HepG2 (cell line): ENCODE measurements around the gene TM4SF4. TPM values are rescaled to one million over a fixed set of nuclear protein-coding genes. Genes with fewer than 3 reads are reported as not detected.

Source experiments
- ATAC-seq: fragments of 200-7000 bp; cut with Tn5 transposase; 3 replicates; pipeline ENCODE4 v1.9.1; 2020; ENCODE audit warnings: mild to moderate bottlenecking, moderate library complexity
- BruUV-seq: library from RNA; stranded (reverse); fragments of 400-500 nt; replicated peaks from 2 replicates; lab custom pipeline; 2021; lab: Mats Ljungman, UMichigan
- CTCF ChIA-PET: fragments of 300-600 bp; formaldehyde crosslinking; extraction: SDS; loops from one replicate; lab custom pipeline; 2021; ENCODE audit warnings: low total read pairs, inconsistent platforms, low intra/inter-chr PET ratio; lab: Yijun Ruan, JAX
- POLR2A ChIA-PET: fragments of 350-600 bp; sonication (Branson Sonifier 250); formaldehyde crosslinking; loops from one replicate; lab custom pipeline; 2020; ENCODE audit warnings: antibody characterized with exemption, inconsistent platforms; lab: Yijun Ruan, JAX
- DNase-seq: peaks from one replicate; pipeline ENCODE4 v3.0.0-alpha.2; 2015; ENCODE audit warnings: low spot score
- FAIRE-seq: peaks from 3 replicates; lab custom pipeline; 2011; peaks lifted over from hg19 to GRCh38; lab: Jason Lieb, UNC
- H2AFZ ChIP-seq: one replicate; pipeline ENCODE4 v1.6.1; 2011; ENCODE audit warnings: low read length, inconsistent platforms
- H3K27ac ChIP-seq: fragments of 300-600 bp; 3 replicates; pipeline ENCODE4 v1.8.0; 2011; ENCODE audit warnings: mixed run types, mild to moderate bottlenecking, mixed read lengths, low read length, inconsistent platforms; ENCODE audit not compliant: insufficient read depth; ENCODE audit errors: extremely low read length
- H3K27me3 ChIP-seq, 2 experiments: fragments of 200-600 bp in 1 of 2; 2 replicates in 1 of 2; 3 replicates in 1 of 2; pipeline versions ENCODE4 v1.6.0 to v1.8.0; 2011; ENCODE audit warnings: low read length in 2 of 2, mild to moderate bottlenecking in 2 of 2, moderate library complexity in 2 of 2, inconsistent platforms in 1 of 2; ENCODE audit not compliant: insufficient read depth in 2 of 2, control insufficient read depth in 1 of 2
- H3K36me3 ChIP-seq, 2 experiments: fragments of 200-600 bp in 1 of 2; replicated peaks in 1 of 2; 2 replicates in 1 of 2; 3 replicates in 1 of 2; pipeline versions ENCODE4 v1.5.1 to v1.8.0; 2011; ENCODE audit warnings: low read length in 2 of 2, inconsistent platforms in 1 of 2; ENCODE audit not compliant: insufficient read depth in 2 of 2, control insufficient read depth in 1 of 2
- H3K4me1 ChIP-seq: 2 replicates; pipeline ENCODE4 v1.5.1; 2012; ENCODE audit warnings: low read length, inconsistent platforms; ENCODE audit not compliant: insufficient read depth
- H3K4me2 ChIP-seq: 2 replicates; pipeline ENCODE4 v1.6.0; 2011; ENCODE audit warnings: low read depth, low read length, inconsistent platforms
- H3K4me3 ChIP-seq, 3 experiments: fragments of 200-600 bp in 1 of 3; sonication (generic), shearing (Covaris generic) in 1 of 3; replicated peaks in 1 of 3; 2 replicates each; pipeline ENCODE4 v1.5.1; 2011 to 2016; ENCODE audit warnings: low read length in 3 of 3, inconsistent platforms in 2 of 3, low read depth in 2 of 3, mild to moderate bottlenecking in 2 of 3, control low read depth in 1 of 3, mixed read lengths in 1 of 3; ENCODE audit not compliant: insufficient read depth in 1 of 3
- H3K79me2 ChIP-seq: one replicate; pipeline ENCODE4 v1.6.1; 2011; ENCODE audit warnings: low read length, inconsistent platforms; ENCODE audit not compliant: insufficient read depth
- H3K9ac ChIP-seq: 2 replicates; pipeline ENCODE4 v1.6.0; 2011; ENCODE audit warnings: mild to moderate bottlenecking, low read depth, low read length, inconsistent platforms; ENCODE audit not compliant: insufficient read depth
- H3K9me3 ChIP-seq: 2 replicates; pipeline ENCODE4 v1.5.1; 2012; ENCODE audit warnings: mild to moderate bottlenecking, low read length
- H4K20me1 ChIP-seq: 2 replicates; pipeline ENCODE4 v1.6.0; 2011; ENCODE audit warnings: inconsistent platforms, mild to moderate bottlenecking, low read length, moderate library complexity; ENCODE audit not compliant: insufficient read depth
- ATF7 ChIP-seq, 2 experiments: fragments of 450-650 bp in 1 of 2; sonication (generic) in 1 of 2; formaldehyde crosslinking in 1 of 2; IDR thresholded peaks; 2 replicates each; pipeline versions ENCODE4 v1.4.0 to v1.6.1; 2016 to 2020; ENCODE audit warnings: antibody characterized with exemption in 1 of 2, mild to moderate bottlenecking in 1 of 2, missing genetic modification reagents in 1 of 2
- CREB1 ChIP-seq, 2 experiments: fragments of 450-650 bp in 1 of 2; IDR thresholded peaks; 2 replicates each; pipeline ENCODE4 v1.6.1; 2016 to 2017; ENCODE audit warnings: control low read depth in 1 of 2, mild to moderate bottlenecking in 1 of 2, missing compliant biosample characterization in 1 of 2, missing genetic modification characterization in 1 of 2
- DDIT3 ChIP-seq: sonication (generic); formaldehyde crosslinking; IDR thresholded peaks from 2 replicates; pipeline ENCODE4 v1.4.0; 2020; ENCODE audit warnings: mild to moderate bottlenecking, missing genetic modification reagents
- KMT2B ChIP-seq: IDR thresholded peaks from 2 replicates; pipeline ENCODE4 v1.6.1; 2016; ENCODE audit warnings: missing genetic modification reagents, missing compliant biosample characterization
- MAFG ChIP-seq: sonication (generic); formaldehyde crosslinking; IDR thresholded peaks from 2 replicates; pipeline ENCODE4 v1.5.1; 2020; ENCODE audit warnings: mild to moderate bottlenecking, missing genetic modification reagents
- PLRG1 ChIP-seq: fragments of 450-650 bp; conservative IDR thresholded peaks from 2 replicates; pipeline ENCODE4 v1.6.1; 2016
- ZBTB1 ChIP-seq: sonication (generic); formaldehyde crosslinking; IDR thresholded peaks from 2 replicates; pipeline ENCODE4 v1.4.0; 2020; ENCODE audit warnings: missing genetic modification reagents, borderline replicate concordance
- ZFY ChIP-seq: sonication (generic); formaldehyde crosslinking; IDR thresholded peaks from 2 replicates; pipeline ENCODE4 v1.4.0; 2020; ENCODE audit warnings: missing genetic modification reagents
- ZMYM3 ChIP-seq: sonication (generic); formaldehyde crosslinking; IDR thresholded peaks from 2 replicates; pipeline ENCODE4 v1.5.1; 2020; ENCODE audit warnings: mild to moderate bottlenecking, missing genetic modification reagents
- ZNF232 ChIP-seq: sonication (generic); formaldehyde crosslinking; IDR thresholded peaks from 2 replicates; pipeline ENCODE4 v1.4.0; 2020; ENCODE audit warnings: missing genetic modification reagents, borderline replicate concordance
- ZNF687 ChIP-seq: sonication (generic); formaldehyde crosslinking; IDR thresholded peaks from 2 replicates; pipeline ENCODE4 v1.5.1; 2020; ENCODE audit warnings: mild to moderate bottlenecking, missing genetic modification reagents, moderate library complexity
- WGBS: methylation state at CpG from one replicate; pipeline ENCODE4 v1.1.6; 2017; ENCODE audit warnings: low lambda C conversion rate; 5-methylcytosine and 5-hydroxymethylcytosine counted together
- in situ Hi-C: cut with HindIII; loops from 2 replicates; pipeline ENCODE4 v1.10.0; 2017; ENCODE audit warnings: low pct_unique_long_range_greater_than_20kb; ENCODE audit not compliant: extremely low pct_ligation_motif_present
- intact Hi-C: fragments of 100-400 bp; cut with micrococcal nuclease; formaldehyde crosslinking; loops from one replicate; pipeline ENCODE4 v1.10.0; 2022; ENCODE audit not compliant: unreplicated experiment
- polyA plus RNA-seq, 8 experiments: library from polyadenylated mRNA; depleted of rRNA in 3 of 8; stranded (reverse) in 7 of 8; unstranded in 1 of 8; fragments of >200 nt; fragmentation: Illumina TruSeq in 4 of 8; extraction: Trizol in 4 of 8; gene quantifications; 2 replicates each; pipeline versions ENCODE4 v1.2.1 to v1.2.3, GENCODE V29; 2011 to 2016; ENCODE audit warnings: low read depth in 4 of 8, missing spikeins in 1 of 8, mixed read lengths in 1 of 8; ENCODE audit not compliant: insufficient read depth in 1 of 8
- total RNA-seq, 5 experiments: library from RNA; depleted of rRNA; stranded (reverse); fragments of >200 nt; fragmentation: Illumina TruSeq; extraction: Trizol; gene quantifications; 2 replicates each; pipeline ENCODE4 v1.2.3, GENCODE V29; 2016; ENCODE audit warnings: low read depth in 1 of 5

TM4SF4 gene
- total and polyA plus RNA-seq, 2 of the 13 experiments (the other 11 are each of a cell fraction or from before 2014, with no cell fraction given): 0.63 to 0.95 TPM

DNA sequence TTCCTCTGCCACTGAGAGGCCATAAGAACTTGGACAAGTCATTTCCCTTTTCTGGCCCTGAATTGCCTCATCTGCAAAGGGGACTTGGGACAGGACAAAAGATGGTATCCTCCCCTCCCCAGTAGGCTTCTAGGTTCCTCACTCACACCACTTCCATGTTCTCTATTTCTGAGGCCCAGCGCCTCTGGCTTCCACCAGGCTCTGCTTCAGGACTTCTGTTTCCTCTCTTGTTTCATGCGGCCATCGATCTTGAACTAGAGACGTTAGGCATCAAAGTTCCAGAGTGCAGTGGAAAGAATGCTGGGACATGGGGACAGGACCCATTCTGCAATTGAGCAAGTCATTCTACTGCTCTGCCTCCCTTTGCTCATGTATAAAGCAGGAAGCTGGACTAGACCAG, 1.7 kb downstream of the TM4SF4 start:
- in situ Hi-C loops: loop anchor here (5.0 kb wide), 1 partner anchor 79 kb away; no protein-coding TSS in a partner anchor
- FAIRE-seq (no peak), ATAC-seq (no peak), DNase-seq (no peak)
- WGBS: 89% methylated on average over 4 of the region's 4 CpGs
- H3K4me2 ChIP-seq: no peak overlapping the region
- POLR2A ChIA-PET: interaction anchor here (4.9 kb wide), 1 partner anchor 90 kb away, joined by 24 read pairs; no protein-coding TSS in a partner anchor
- H3K4me3 ChIP-seq: no peak overlapping the region
- BruUV-seq: no TSS peak
- H2AFZ ChIP-seq: no peak overlapping the region
- no peak overlapping the region for H3K27ac ChIP-seq
- H4K20me1 ChIP-seq: no peaks in the 10 kb centered on the region
- peaks cover 44% of the 10 kb centered on the region for H3K4me1 ChIP-seq
- 0 out of 2 replicates have a peak, but pooled peaks have one; percentile 28 for TF ChIP-seq ZMYM3 (CRISPR knock-in tag)
- no peak for TF ChIP-seq ATF7 (IDR thresholded peaks at IDR 0.05)
- TF ChIP-seq ATF7 (CRISPR knock-in tag; IDR thresholded peaks at IDR 0.05): no peak
- CTCF ChIA-PET: no interaction called here
- no peaks in the 10 kb centered on the region for H3K79me2 ChIP-seq
- no peaks in the 10 kb centered on the region for H3K27me3 ChIP-seq
- intact Hi-C loops: loop anchor here (10.0 kb wide), 1 partner anchor 521 kb away; no protein-coding TSS in a partner anchor
- H3K9me3 ChIP-seq: no peaks in the 10 kb centered on the region
- no peak overlapping the region for H3K9ac ChIP-seq
- no peaks in the 10 kb centered on the region for H3K36me3 ChIP-seq

DNA sequence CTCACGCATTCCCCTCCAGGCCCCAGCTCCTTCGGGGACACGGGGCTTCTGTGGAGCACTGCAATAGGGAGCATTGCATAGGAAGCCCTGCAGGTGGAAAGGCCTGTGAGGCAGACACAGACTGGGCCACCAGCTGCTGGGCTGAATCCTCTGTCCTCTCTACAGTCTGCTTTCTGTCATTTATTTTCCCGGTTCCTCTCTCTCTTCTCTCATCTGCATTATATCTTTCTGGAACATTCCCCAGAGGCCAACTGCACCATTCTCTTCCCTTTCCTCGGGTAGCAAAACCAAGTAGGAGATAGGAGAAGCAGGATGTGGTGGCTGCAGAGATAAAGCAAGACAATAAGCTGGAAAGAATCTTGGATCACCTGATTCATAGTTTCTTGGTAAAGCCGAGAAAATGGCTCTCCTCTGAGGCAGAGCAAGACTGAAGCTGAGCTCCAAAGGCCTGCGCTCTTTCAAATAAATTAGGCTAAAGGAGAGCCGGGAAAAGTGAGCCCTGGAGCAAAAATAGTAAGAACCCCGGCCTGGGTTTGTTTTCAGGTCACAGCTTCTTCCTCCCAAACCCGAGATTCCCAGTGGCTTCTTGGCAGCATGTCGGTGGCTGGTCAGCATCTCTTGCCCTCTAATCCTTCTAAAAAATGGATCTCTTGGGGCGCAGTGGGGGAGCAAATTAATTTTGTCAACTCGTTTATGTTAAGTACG, 5.3 kb downstream of the TM4SF4 start:
- H3K27ac ChIP-seq: peak overlapping the region; percentile 48
- no peak overlapping the region for H3K4me2 ChIP-seq
- intact Hi-C loops (loop anchor here (1.0 to 10.0 kb wide), 6 partner anchors 86 to 525 kb away; no protein-coding TSS in a partner anchor), in situ Hi-C loops (loop anchor here (5.0 to 10.0 kb wide), 4 partner anchors 82 to 525 kb away; partner anchors contain the start of gene HPS3)
- peaks cover 29% of the 10 kb centered on the region for H3K4me1 ChIP-seq
- ATAC-seq: peak; percentile 95
- no TSS peak for BruUV-seq
- no peaks in the 10 kb centered on the region for H3K27me3 ChIP-seq
- no peak for FAIRE-seq
- no peak for DNase-seq
- H3K36me3 ChIP-seq: no peaks in the 10 kb centered on the region
- H3K4me3 ChIP-seq: no peak overlapping the region
- no peaks in the 10 kb centered on the region for H4K20me1 ChIP-seq
- WGBS: 86% methylated on average over 14 of the region's 14 CpGs
- H3K9me3 ChIP-seq: no peaks in the 10 kb centered on the region
- H3K9ac ChIP-seq: 0 out of 2 replicates have a peak overlapping the region, but pooled peaks have one; percentile 5
- no peaks in the 10 kb centered on the region for H3K79me2 ChIP-seq
- POLR2A ChIA-PET: interaction anchor here (0.7 to 2.7 kb wide), 8 partner anchors 79 to 125 kb away, joined by 3 to 13 read pairs (median 7); partner anchors contain the start of gene TM4SF1
- CTCF ChIA-PET: interaction anchor here (1.1 to 2.1 kb wide), 6 partner anchors 84 to 188 kb away, joined by 3 to 37 read pairs (median 4); no protein-coding TSS in a partner anchor
- no peak overlapping the region for H2AFZ ChIP-seq
- TF ChIP-seq ZFY (CRISPR knock-in tag): peak; percentile 29; the same call in 1 of the 2 replicates
- TF ChIP-seq MAFG (CRISPR knock-in tag): no peak
- TF ChIP-seq KMT2B (CRISPR knock-in tag): 0 out of 2 replicates have a peak, but pooled peaks have one; percentile 3
- TF ChIP-seq ZBTB1: no peak
- no peak for TF ChIP-seq CREB1 (IDR thresholded peaks at IDR 0.05)
- TF ChIP-seq CREB1 (CRISPR knock-in tag; IDR thresholded peaks at IDR 0.05): peak; percentile 7; the same call in 1 of the 2 replicates
- TF ChIP-seq ZNF232 (CRISPR knock-in tag): no peak
- TF ChIP-seq DDIT3 (CRISPR knock-in tag): 0 out of 2 replicates have a peak, but pooled peaks have one; percentile 20
- TF ChIP-seq PLRG1: no peak
- peak; percentile 50 for TF ChIP-seq ZNF687 (CRISPR knock-in tag)
